BLaER1 treated with 17β-estradiol and CSF1 and Interleukin-3, amounts not matched to agents 10 nM and 100 nM (cell line): ENCODE measurements around the gene KIF5B.
A peak's percentile ranks its signal among the peaks of the same experiment; 100 is the strongest.

Experiments
- H3K27ac ChIP-seq, 11 experiments: shearing (Covaris generic); formaldehyde crosslinking; 2 replicates each; pipeline ENCODE4 v1.8.1; 2022
- H3K27me3 ChIP-seq, 11 experiments: shearing (Covaris generic); formaldehyde crosslinking; 2 replicates each; pipeline ENCODE4 v1.8.1; 2022
- H3K36me3 ChIP-seq, 11 experiments: shearing (Covaris generic); formaldehyde crosslinking; 2 replicates each; pipeline ENCODE4 v1.8.1; 2022
- H3K4me1 ChIP-seq, 10 experiments: shearing (Covaris generic); formaldehyde crosslinking; 2 replicates each; pipeline ENCODE4 v1.8.1; 2022
- H3K4me2 ChIP-seq, 11 experiments: shearing (Covaris generic); formaldehyde crosslinking; 2 replicates each; pipeline ENCODE4 v1.8.1; 2022
- H3K4me3 ChIP-seq, 10 experiments: shearing (Covaris generic); formaldehyde crosslinking; 2 replicates each; pipeline ENCODE4 v1.8.1; 2022
- H3K9ac ChIP-seq, 11 experiments: shearing (Covaris generic); formaldehyde crosslinking; 2 replicates each; pipeline ENCODE4 v1.8.1; 2022
- H3K9me3 ChIP-seq, 11 experiments: shearing (Covaris generic); formaldehyde crosslinking; replicated peaks in 1 of 11; 2 replicates each; pipeline ENCODE4 v1.8.1; 2022
- H4K20me1 ChIP-seq, 11 experiments: shearing (Covaris generic); formaldehyde crosslinking; 2 replicates each; pipeline ENCODE4 v1.8.1; 2022
- Cebpa-rat ChIP-seq, 11 experiments: shearing (Covaris generic); IDR thresholded peaks; 2 replicates each; pipeline ENCODE4 v1.8.1; 2022

The KIF5B gene

DNA sequence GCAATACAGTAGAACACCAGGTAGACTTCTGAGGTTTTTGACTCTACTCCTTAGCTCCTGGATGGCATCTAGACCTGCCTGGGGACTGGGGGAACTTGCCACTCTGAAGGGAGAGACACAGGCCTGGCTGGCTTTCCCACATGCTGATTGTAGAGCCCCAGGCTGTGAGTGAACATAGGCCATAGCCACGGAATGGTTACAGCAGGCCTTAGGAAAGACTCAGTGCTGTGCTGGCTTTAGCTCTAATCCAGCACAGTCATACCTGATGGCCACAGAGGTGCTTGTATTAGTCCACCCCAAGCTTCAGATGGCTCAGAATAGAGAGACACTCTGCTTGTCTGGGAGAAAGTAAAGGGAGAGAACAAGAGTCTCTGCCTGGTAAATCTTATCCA is 92.6 kb downstream of the KIF5B start:
- peaks cover 6 to 54% (median 39%) of the 10 kb centered on the region in 10 experiments; a peak in 19 of 20 replicates for H3K4me1 ChIP-seq
- H3K27ac ChIP-seq: no peak overlapping the region
- H3K36me3 ChIP-seq: no peaks in the 10 kb centered on the region
- 0 out of 22 replicates have a peak, but pooled peaks cover 0 to 5% (median 0%) of the 10 kb centered on the region in 11 experiments for H3K27me3 ChIP-seq
- TF ChIP-seq Cebpa-rat (IDR thresholded peaks at IDR 0.05): no peak
- peak overlapping the region in 1 of 11 experiments; percentile 83; a peak in 1 of 22 replicates for H3K4me2 ChIP-seq
- peaks cover 0 to 19% (median 0%) of the 10 kb centered on the region in 11 experiments; a peak in 9 of 22 replicates for H3K9me3 ChIP-seq
- H3K9ac ChIP-seq: no peak overlapping the region
- no peak overlapping the region for H3K4me3 ChIP-seq
- no peaks in the 10 kb centered on the region for H4K20me1 ChIP-seq

DNA sequence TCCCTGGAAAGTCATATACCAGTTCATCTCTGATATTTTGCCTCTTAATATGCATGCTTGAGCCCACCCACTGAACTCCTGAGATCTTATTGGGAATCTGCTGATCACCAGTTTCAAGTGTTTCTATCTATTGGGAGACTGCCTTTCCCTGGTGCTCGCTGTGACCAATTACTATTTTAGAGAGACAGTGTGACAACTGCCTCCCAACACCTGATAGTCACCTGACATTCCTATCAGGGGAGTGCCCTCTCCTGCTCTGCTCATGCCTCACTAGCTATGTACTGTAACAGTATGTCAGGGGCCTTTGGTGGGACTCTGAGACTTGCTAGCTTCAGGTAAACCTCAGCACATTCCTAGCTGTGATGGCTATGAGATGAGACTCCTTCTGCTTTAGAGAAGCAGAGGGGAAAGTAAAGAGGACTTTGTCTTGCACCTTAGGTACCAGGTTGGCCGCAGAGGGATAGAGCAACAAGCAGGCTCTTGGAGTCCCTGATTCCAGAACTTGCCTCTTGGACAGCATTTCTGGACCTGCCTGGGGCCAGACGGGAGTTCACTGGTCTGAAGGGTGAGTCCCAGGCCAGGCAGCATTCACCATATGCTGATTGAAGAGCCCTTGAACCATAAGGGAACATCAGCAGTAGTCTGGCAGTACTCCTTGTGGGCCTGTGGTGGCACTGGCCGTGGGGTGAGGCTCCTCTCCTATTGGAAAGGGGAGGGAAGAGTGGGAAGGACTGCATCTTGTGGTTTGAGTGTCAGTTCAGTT is 93.2 kb downstream of the KIF5B start:
- Histone ChIP-seq H3K4me1 (peaks cover 6 to 60% (median 39%) of the 10 kb centered on the region in 10 experiments; a peak in 19 of 20 replicates), H3K27ac (no peak overlapping the region), H3K36me3 (no peaks in the 10 kb centered on the region), H4K20me1 (no peaks in the 10 kb centered on the region), H3K9me3 (peaks cover 0 to 19% (median 0%) of the 10 kb centered on the region in 11 experiments; a peak in 9 of 22 replicates), H3K9ac (no peak overlapping the region), H3K4me2 (peak overlapping the region in 7 of 11 experiments; percentile 35 to 87 (median 47); a peak in 10 of 22 replicates), H3K4me3 (no peak overlapping the region), H3K27me3 (0 out of 22 replicates have a peak, but pooled peaks cover 0 to 5% (median 0%) of the 10 kb centered on the region in 11 experiments)
- no peak for TF ChIP-seq Cebpa-rat (IDR thresholded peaks at IDR 0.05)

DNA sequence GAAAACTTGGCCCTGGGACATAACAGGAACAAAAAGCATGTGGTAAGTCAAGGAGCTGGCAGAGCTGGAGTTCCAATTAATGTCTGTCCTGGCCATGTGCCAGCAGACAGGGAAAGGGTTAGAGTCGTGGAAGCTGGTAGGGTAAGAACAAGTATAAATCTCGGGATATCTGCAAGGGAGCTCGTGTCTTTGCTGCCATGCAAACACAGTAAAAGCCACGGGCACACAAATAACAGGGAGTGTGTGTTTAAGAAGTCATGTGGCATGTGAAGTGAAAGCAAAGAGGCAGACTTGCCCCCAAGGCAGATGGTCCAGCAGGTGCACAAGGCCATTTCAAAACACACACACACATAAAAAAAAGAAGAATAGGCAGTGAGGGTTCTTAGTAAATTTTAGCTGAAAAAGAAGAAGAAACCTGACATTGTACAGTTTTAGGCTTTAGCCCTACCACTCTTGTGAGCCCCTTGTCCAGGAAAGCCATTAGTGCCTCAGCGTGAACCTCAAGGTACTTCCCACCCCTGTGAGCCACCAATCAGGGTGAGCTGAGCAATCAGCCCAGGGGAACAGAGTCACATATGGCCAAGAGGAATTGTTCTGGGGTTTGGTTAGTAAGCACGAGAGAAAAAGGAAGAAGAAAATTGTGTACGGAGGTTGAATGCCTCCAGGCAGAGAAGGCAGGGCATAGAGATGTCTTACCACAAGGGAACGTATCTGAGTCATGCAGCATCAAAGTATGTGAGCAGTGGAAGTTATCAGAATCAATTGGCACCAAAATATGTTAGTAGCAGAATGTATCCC is 94.7 kb downstream of the KIF5B start:
- Histone ChIP-seq H3K9me3 (peaks cover 0 to 19% (median 0%) of the 10 kb centered on the region in 11 experiments; a peak in 9 of 22 replicates), H3K27ac (no peak overlapping the region), H3K27me3 (0 out of 22 replicates have a peak, but pooled peaks cover 0 to 5% (median 0%) of the 10 kb centered on the region in 11 experiments), H3K4me1 (peaks cover 6 to 60% (median 39%) of the 10 kb centered on the region in 10 experiments; a peak in 19 of 20 replicates), H4K20me1 (no peaks in the 10 kb centered on the region), H3K36me3 (no peaks in the 10 kb centered on the region; a peak in 1 of 22 replicates), H3K4me2 (peak overlapping the region in 9 of 11 experiments; percentile 10 to 87 (median 81); a peak in 16 of 22 replicates), H3K4me3 (no peak overlapping the region), H3K9ac (no peak overlapping the region)
- no peak for TF ChIP-seq Cebpa-rat (IDR thresholded peaks at IDR 0.05)

DNA sequence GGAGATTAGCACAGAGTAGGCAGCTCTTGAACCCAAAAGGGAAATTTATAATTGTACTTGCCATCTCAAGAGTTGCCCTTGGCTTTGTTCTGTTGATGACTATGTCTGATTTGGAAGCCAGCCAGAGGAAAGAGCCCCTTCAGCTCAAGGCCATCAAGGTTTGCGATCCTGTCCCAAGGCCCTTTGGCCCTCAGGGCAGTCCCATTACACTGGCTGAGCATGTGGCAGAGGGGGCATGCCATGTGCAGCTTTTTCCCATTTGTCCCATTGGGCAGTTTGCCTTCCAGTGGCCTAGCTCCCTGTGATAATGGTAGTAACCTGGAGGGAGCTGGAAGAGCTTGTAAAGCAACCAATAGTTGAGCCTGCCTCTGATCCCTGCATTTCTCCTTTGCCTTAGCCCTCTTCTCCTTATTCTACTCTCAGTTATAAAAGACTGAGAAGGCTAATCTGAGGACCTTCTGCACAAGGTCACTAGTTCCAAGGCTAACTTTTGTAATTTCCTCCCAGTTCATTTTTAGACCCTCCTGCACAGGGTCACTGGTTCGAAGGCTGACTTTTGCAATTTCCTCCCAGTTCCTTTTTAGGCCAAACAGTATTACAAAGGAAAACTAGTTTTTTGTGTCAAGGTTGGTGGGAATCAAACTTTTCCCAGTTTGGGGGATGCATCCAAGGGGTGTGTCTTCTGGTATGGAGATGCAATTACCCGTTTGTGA is 96.6 kb downstream of the KIF5B start:
- H4K20me1 ChIP-seq: no peaks in the 10 kb centered on the region
- peaks cover 6 to 63% (median 37%) of the 10 kb centered on the region in 10 experiments; a peak in 19 of 20 replicates for H3K4me1 ChIP-seq
- H3K9ac ChIP-seq: no peak overlapping the region
- no peak for TF ChIP-seq Cebpa-rat (IDR thresholded peaks at IDR 0.05)
- peaks cover 0 to 8% (median 3%) of the 10 kb centered on the region in 11 experiments; a peak in 6 of 22 replicates for H3K36me3 ChIP-seq
- peak overlapping the region in 2 of 11 experiments; percentile 22 to 42; a peak in 3 of 22 replicates for H3K27ac ChIP-seq
- H3K4me2 ChIP-seq: peak overlapping the region in 10 of 11 experiments; percentile 9 to 87 (median 78); a peak in 17 of 22 replicates
- peaks cover 0 to 8% (median 0%) of the 10 kb centered on the region in 11 experiments; a peak in 1 of 22 replicates for H3K27me3 ChIP-seq
- H3K4me3 ChIP-seq: peak overlapping the region in 3 of 10 experiments; percentile 6 to 28 (median 9); a peak in 2 of 20 replicates
- peaks cover 9 to 35% (median 16%) of the 10 kb centered on the region in 11 experiments for H3K9me3 ChIP-seq
